Ectodermal cell (in vitro differentiated cells): ENCODE measurements around the gene EHD4.

Source experiments
- H3K27ac ChIP-seq: 2 replicates; pipeline ENCODE4 v1.7.0; 2013; ENCODE audit warnings: mild to moderate bottlenecking, low read depth, low read length; ENCODE audit not compliant: insufficient read depth, poor library complexity, severe bottlenecking
- H3K27me3 ChIP-seq: 2 replicates; pipeline ENCODE4 v1.7.0; 2013; ENCODE audit warnings: mild to moderate bottlenecking, low read length; ENCODE audit not compliant: insufficient read depth, control insufficient read depth, poor library complexity, severe bottlenecking
- H3K36me3 ChIP-seq: one replicate; pipeline ENCODE4 v1.7.0; 2013; ENCODE audit warnings: low read length; ENCODE audit not compliant: control insufficient read depth, insufficient read depth
- H3K4me1 ChIP-seq: one replicate; pipeline ENCODE4 v1.7.0; 2013; ENCODE audit warnings: low read length; ENCODE audit not compliant: control insufficient read depth, insufficient read depth
- H3K4me3 ChIP-seq: 2 replicates; pipeline ENCODE4 v1.7.0; 2013; ENCODE audit warnings: low read depth, low read length, control low read depth; ENCODE audit not compliant: insufficient read depth
- H3K9me3 ChIP-seq: 2 replicates; pipeline ENCODE4 v1.7.0; 2013; ENCODE audit warnings: mild to moderate bottlenecking, low read length, moderate library complexity; ENCODE audit not compliant: control insufficient read depth
- WGBS, 2 experiments: methylation state at CpG; one replicate each; pipeline ENCODE4 v1.1.7; 2013; ENCODE audit warnings: missing lambda C conversion rate in 2 of 2; 5-methylcytosine and 5-hydroxymethylcytosine counted together

EHD4 gene

DNA sequence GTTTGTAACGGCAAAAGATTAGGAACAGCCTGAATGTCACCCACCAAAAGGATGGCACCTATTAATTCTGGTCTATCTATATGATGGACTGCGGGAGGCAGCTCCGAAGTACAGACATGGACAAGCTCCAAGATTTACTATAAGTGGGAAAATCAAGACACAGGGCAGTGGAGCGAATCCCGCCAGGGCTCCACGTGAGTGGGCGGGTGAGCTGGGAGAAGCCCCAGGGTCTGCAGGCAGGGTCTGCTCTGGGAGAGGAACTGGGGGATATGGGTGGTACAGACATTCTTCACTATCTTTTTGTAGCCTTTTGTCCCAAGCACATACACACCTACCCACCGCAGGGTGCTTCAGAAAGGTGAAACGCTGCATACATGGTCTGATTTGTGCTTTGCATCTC lies 40.3 kb downstream of the EHD4 start:
- Histone ChIP-seq H3K27me3 (no peaks in the 10 kb centered on the region), H3K9me3 (no peaks in the 10 kb centered on the region), H3K27ac (no peak overlapping the region), H3K4me3 (no peak overlapping the region), H3K36me3 (no peaks in the 10 kb centered on the region), H3K4me1 (peaks cover 10% of the 10 kb centered on the region)
- 95 to 96% methylated on average over 9 of the region's 9 CpGs for WGBS, 2 experiments

DNA sequence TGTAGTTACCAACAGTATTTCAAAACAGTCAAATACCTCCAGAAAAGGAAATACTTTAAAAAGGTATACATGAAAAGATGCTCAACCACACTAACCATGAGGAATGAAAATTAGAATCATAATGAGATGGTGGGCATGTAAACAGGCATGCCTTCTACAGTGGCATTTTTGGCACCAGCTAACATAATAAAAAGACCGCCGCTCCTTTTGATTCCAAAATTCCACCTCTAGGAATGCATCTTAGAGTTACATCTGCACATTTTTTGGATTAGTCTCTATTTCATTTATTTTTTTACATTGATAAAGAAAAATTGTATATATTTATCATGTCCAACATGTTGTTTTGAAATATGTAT lies 41.5 kb downstream of the EHD4 start:
- no peak overlapping the region for H3K27ac ChIP-seq
- peaks cover 10% of the 10 kb centered on the region for H3K4me1 ChIP-seq

DNA sequence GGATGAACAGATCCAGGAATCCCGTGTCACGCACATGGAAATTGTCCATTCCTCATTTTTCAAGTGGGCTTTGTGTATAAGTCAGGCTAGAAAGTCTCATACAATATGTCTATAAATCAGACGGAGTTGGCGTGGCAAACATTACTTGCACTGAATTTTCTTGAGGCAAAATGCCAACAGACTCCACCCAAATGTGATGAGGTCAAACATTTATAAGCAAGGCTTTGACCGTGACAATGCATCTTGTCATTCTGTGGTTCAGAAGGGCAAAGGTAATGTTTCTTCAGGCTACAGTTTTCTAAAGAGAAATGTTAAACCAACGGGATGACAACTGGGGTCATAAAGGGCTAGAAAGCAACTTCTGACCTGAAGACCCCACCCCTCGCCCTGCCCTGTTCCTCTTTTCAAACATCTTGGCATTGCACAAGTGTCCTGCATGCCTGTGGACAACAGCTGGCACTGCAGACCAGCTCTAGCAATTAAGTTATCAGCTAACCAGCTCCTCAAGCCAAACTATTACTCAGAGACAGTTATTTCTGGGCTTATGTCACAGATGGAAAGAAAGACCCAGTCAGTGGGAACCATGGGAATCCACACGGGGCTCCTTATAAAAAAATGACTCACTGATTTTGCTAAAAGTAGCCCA lies 42.0 kb downstream of the EHD4 start:
- Histone ChIP-seq H3K9me3 (no peaks in the 10 kb centered on the region), H3K4me1 (peaks cover 10% of the 10 kb centered on the region), H3K27me3 (no peaks in the 10 kb centered on the region), H3K27ac (no peak overlapping the region), H3K36me3 (no peaks in the 10 kb centered on the region), H3K4me3 (no peak overlapping the region)
- WGBS, 2 experiments, result 92 to 94% methylated on average over 8 of the region's 8 CpGs

More for the DNA sequence above, 41.5 kb downstream of the EHD4 start:
- H3K27me3 ChIP-seq, result no peaks in the 10 kb centered on the region
- H3K36me3 ChIP-seq, result no peaks in the 10 kb centered on the region
- 97 to 98% methylated on average over 2 of the region's 2 CpGs for WGBS, 2 experiments
- no peak overlapping the region for H3K4me3 ChIP-seq
- no peaks in the 10 kb centered on the region for H3K9me3 ChIP-seq

DNA sequence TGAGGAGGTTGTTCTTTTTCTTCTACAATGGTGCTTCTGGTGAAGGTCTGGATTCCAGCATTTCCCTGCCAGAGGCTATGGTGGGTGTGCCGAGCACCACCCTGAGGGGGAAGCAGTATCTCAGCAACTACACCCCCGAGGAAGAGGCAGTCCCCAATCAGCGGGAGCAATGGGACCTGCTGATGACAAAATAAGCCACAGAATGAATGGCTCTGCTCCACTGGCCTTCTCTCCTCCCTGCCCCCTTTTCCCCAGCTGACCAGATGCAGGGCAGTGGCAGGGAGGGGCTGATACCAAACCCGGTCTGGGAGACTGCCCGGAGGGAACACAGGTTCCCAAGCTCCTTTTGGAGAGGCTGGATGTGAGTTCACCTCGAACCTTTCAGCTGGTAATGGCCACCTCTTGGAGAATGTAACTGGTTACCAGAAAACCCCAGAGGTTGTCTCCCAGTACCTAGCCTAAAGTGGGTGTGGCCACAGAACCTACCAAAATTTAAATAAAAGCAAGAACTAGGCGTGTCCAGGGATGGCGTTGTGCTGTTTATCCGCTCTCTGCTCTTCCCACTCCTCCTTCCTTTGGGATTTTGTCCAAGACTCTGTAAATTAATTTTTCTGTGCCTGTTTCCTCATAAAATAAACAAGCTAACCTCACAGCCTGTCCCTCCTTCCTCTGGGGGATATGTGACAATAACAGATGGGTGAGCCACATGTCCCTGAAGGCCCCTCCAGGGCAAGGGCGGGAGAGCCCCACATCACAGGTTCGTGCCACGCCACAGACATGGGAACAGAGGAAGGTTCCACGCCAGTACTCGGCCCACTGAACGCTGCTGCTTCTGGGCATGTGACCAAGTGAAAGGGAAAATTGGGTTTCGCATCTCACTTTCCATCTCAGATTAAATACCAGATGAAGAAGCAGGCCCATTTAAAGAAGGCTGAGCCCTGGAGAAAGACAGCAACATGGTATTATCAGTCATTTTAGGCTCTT lies 43.4 kb downstream of the EHD4 start:
- no peaks in the 10 kb centered on the region for H3K9me3 ChIP-seq
- WGBS, 2 experiments, result 85 to 86% methylated on average over 16 of the region's 16 CpGs
- no peak overlapping the region for H3K27ac ChIP-seq
- no peak overlapping the region for H3K4me3 ChIP-seq
- H3K36me3 ChIP-seq, result no peaks in the 10 kb centered on the region
- peaks cover 10% of the 10 kb centered on the region for H3K4me1 ChIP-seq
- H3K27me3 ChIP-seq, result no peaks in the 10 kb centered on the region

DNA sequence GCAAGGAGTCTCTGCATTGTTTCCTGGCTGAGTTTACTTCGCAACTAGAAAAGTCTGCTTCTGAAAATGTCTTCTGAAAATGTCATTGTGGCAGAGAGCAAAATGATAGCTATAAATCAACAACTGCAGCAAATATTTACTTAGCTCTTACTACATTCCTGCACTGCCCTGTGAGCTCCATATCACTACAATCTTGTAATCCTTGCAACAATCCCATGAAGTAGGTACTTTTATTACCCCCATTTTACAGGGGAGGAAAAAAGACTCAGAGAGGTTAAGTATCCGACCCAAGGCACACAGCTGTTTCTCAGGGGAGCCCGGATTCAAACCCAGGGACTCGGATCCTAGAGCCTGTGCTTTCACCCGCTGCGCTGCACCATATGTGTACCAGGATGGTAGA lies 44.3 kb downstream of the EHD4 start:
- Histone ChIP-seq H3K27me3 (no peaks in the 10 kb centered on the region), H3K27ac (no peak overlapping the region), H3K36me3 (no peaks in the 10 kb centered on the region), H3K9me3 (no peaks in the 10 kb centered on the region), H3K4me1 (peaks cover 3% of the 10 kb centered on the region), H3K4me3 (no peak overlapping the region)
- 87% methylated on average over 6 of the region's 6 CpGs for WGBS, 2 experiments

DNA sequence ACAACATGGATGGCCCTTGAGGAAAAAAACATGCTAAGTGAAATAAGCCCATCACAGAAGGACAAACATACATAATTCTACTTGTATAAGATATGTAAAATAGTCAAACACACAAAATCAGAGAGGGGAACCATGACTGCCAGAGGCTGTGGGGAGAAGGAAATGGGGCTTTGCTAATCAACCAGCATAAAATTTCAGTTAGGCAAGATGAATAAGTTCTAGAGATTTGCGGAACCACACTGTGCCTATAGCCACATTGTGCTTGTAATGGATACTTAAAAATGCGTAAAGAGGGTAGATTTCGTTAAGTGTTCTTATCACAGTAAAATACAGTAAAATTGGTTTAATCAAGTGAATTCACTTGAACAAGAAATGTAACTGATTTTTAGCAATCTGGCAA lies 44.8 kb downstream of the EHD4 start:
- H3K36me3 ChIP-seq, result no peaks in the 10 kb centered on the region
- H3K4me1 ChIP-seq, result no peaks in the 10 kb centered on the region
- no peaks in the 10 kb centered on the region for H3K9me3 ChIP-seq
- 93 to 98% methylated on average over 3 of the region's 3 CpGs for WGBS, 2 experiments
- H3K4me3 ChIP-seq, result no peak overlapping the region
- H3K27me3 ChIP-seq, result no peaks in the 10 kb centered on the region
- H3K27ac ChIP-seq, result no peak overlapping the region

DNA sequence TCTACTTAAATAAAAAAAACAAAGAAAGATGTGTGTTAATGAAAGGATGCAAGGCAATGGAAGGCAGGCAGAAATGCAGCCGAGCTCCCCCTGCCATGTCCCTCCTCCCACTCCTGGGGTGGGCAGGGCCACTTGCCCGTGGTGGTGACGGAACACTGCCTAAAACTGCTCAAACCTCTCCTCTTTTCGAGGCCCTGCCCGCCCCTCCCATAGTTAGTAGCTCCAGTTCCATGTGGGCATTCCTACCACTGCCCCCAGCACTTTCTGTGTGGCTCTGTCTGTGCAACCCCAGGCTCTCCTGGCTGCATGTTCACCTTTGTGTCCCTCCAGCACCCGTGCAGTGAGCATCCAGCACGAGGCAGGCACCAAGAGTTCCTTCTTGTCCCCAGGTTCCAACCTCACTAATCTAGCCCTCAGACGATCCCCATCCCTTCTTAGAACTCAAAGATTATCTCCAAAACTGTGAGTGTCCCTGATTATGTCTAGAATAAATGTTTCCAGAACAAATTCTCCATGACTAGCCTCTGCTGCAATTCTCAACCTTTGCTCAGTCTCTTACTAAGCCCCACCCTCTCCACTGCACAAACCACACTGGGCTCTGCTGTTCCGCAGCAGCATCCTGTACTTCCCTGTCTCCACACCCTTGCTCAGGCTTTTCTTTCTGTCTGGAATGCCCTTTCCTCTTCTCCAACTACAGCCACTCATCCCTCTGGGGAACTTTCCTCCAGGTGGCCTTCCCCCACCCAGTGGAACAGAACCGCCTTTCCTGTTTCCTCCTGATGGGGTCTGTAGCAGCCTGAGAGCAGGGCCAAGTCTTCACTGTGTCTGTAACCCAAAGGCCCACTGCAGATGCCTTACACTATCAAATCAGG lies 45.9 kb downstream of the EHD4 start:
- WGBS, 2 experiments, result 86% methylated on average over 10 of the region's 10 CpGs
- no peaks in the 10 kb centered on the region for H3K9me3 ChIP-seq
- H3K36me3 ChIP-seq, result no peaks in the 10 kb centered on the region
- H3K27me3 ChIP-seq, result no peaks in the 10 kb centered on the region
- H3K27ac ChIP-seq, result no peak overlapping the region
- peaks cover 4% of the 10 kb centered on the region for H3K4me1 ChIP-seq
- H3K4me3 ChIP-seq, result no peak overlapping the region

DNA sequence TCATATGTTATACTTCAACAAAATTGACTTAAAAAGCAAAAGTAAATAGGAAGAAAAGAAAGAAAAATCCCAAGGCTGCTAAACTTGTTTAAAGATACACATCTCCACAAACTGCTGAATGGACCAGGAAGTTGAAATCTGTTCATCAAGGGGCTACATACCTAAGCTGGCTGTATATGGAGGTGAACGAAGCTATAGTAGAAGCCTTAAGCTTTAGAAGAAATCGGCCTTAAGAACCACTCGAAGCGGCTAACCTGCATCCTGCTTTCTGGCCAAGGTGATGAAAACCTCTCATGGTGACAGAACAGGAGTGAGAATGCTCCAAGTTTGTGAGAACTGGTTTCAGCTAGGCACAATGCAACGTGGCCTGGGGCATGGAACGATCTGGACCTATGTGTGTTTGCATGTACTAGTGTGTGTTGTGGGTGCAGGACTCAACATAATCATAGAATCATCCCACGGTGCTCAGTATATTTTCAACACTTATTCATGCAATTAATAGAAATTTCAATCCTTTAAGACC lies 47.2 kb downstream of the EHD4 start:
- 91 to 96% methylated on average over 7 of the region's 7 CpGs for WGBS, 2 experiments
- H3K9me3 ChIP-seq, result no peaks in the 10 kb centered on the region
- H3K36me3 ChIP-seq, result no peaks in the 10 kb centered on the region
- H3K4me3 ChIP-seq, result no peak overlapping the region
- H3K4me1 ChIP-seq, result peaks cover 8% of the 10 kb centered on the region
- no peaks in the 10 kb centered on the region for H3K27me3 ChIP-seq
- H3K27ac ChIP-seq, result no peak overlapping the region

DNA sequence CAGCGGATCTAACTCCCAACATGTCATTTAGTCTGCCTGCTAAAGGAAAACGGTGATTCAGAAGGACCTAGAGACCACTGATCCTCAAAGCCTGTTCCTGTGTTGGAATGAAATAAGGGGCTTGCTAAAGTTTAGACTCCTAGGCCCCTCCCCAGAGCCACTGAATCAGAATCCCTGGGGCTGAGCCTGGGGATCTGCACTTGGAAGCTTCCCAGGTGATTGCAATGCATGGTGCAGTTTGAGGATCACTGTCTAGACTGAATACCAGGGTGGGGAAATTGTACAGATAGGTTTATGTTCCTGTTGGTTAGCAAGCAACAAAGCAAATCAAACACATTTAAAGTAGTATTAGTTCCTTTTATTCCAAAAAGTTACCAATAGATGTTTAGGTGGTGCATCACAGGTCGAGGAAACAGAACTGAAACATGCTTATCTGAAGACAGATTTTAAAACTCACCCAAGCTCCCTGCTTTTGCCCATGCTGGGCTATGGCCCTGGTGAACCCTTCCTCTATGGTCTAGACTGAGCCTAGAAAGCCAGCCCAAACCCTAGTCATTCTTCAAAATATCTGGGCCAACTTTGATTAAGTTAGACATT lies 48.9 kb downstream of the EHD4 start:
- H3K27me3 ChIP-seq, result no peaks in the 10 kb centered on the region
- H3K9me3 ChIP-seq, result no peaks in the 10 kb centered on the region
- WGBS, 2 experiments, result 91 to 95% methylated on average over 3 of the region's 3 CpGs
- H3K36me3 ChIP-seq, result no peaks in the 10 kb centered on the region
- peaks cover 8% of the 10 kb centered on the region for H3K4me1 ChIP-seq
- no peak overlapping the region for H3K27ac ChIP-seq
- H3K4me3 ChIP-seq, result no peak overlapping the region
